Measurements from ENCODE around the gene ITIH5.

DNA sequence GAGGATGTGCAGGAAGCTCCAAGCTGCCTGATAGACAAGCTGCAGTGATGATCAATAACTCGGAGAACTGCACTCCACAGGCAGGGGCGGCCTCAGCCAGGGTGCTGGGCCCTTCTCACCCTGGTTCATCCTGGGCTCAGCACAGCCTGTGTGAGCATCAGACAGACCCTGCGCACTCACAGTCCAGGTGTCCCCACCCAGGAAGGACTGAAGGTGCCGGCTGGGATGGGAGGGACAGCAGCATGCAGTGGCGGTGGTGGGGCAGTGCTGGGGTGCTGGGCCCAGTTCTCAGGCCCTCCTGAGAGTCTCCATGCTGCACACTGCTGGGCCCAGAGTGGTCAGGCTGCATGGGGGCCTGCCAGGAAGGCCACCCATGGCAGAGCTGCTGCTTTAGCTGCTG, 74.1 kb downstream of the ITIH5 start:
- TF ChIP-seq CTCF (IDR thresholded peaks at IDR 0.05 in 8 of 11, conservative IDR thresholded peaks at IDR 0.05 in 3 of 11) (no peak), POLR2A (IDR thresholded peaks at IDR 0.05) (no peak)

Measured in spleen (tissue), 7 donors.